Occipital lobe (tissue), 2 donors: ENCODE data around the gene RCAN2. TPM values are rescaled to one million over a fixed set of nuclear protein-coding genes. Genes with fewer than 3 reads are reported as not detected.

Experiments used
- DNase-seq: peaks from one replicate; lab custom pipeline; 2025; lab: John Stamatoyannopoulos, UW
- total RNA-seq: library from RNA; depleted of rRNA; stranded (reverse); fragments of >200 nt; gene quantifications from one replicate; pipeline ENCODE4 v1.2.3, GENCODE V29; 2014

RCAN2 gene
- total RNA-seq, 1 donor from 2014 or later, result 7.0 TPM

- peak; percentile 70 for DNase-seq
Measured at GRCh38 chr6:46491628-46492547, 639 bp upstream of the RCAN2 start.

DNA sequence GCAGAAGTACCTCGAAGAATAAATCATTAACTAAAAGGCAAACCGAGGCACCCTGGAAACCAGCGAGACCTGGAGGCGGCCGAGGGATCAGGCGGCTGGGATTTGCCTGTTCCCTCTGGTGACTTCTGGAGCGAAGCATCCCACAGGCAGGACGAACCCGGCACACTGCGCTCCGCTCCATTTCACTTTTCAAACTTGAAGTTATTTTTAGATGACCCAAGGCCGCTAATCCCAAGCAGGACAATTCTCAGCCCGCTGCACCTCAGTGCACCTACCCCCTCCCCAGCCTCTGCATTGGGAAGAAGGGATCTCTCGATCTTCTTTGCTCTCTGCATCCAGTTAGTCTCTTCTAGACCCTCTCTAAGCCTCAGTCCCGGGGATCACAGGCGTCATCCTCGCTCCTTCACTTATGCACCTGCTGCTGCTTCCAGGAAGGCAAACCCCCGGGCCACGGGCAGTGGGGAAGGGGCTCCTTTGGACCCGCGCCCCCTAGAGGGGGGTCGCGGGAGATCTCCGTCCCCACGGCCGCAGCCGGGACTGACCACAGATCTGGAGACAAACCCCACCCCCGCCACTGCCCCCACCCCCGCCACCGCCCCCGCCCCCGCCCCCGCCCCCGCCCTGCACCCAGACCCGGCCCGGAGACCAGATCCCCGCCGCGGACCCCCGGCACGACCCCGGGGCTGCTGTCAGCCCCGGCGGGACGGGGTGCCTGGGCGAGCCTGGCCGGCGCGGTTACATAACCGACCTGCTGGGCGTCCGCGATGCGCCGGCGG lies 636 bp downstream of the RCAN2 start:
- DNase-seq, result no peak

GRCh38 chr6:46486181-46486580 lies 5.1 kb downstream of the RCAN2 start:
- DNase-seq, result no peak

DNA sequence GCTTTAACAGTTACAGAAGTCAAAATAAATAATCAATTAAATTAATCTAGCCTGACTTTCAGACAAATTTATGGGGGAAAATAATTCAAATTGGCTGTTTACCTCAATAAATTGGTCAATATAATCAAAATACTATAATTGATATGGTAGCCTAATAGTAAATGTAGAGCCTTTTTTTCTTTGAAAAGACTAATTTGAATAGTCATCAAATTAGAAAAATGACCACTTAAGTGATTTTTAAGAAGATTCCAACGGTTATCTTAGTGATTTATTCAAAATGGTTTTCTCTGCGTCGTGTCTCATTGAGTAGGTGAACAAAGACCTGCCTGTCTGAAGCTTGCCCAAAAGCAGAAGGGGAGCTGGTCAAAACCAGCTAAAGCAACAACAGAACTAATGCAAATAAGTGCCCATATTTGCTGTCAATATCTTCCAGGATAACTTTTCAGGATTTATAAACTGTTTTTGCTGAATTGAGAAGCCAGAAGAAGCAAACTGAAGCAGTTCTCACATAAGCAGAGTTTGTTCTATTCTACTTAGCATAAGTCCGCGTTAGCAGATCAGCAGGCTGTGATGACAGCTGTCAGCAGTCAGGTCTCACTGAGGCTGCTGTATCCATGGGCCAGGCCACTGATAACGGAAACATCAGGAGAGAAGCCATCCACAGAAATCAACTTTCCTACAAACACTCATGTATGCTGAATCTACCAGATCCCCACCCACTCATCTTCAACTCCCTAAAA lies 7.0 kb downstream of the RCAN2 start:
- no peak for DNase-seq

- no peak for DNase-seq
Measured at GRCh38 chr6:46476301-46476700, 14.9 kb downstream of the RCAN2 start.

DNA sequence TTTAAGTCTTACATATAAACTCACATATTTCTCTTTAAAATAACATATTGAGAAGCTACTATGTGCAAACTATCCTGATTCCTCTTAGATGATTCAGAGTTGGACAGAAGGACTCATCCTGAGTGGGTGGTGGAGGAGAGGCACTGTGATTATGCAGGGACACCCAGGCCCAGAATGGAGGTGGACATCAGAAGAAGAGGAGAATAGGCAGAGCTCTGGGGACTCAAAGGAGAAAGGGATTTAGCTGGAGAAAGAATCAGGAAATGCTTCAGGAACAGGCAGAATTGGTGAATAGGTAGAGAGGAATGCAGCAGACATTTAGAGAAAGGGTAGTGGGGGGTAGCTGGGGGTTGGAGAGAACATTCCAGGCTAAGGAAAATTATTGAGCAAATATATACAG lies 17.4 kb downstream of the RCAN2 start:
- no peak for DNase-seq

- no peak for DNase-seq
Measured at GRCh38 chr6:46472243-46472642, 19.0 kb downstream of the RCAN2 start.

- DNase-seq, result no peak
Measured at GRCh38 chr6:46469021-46469420, 22.2 kb downstream of the RCAN2 start.

DNA sequence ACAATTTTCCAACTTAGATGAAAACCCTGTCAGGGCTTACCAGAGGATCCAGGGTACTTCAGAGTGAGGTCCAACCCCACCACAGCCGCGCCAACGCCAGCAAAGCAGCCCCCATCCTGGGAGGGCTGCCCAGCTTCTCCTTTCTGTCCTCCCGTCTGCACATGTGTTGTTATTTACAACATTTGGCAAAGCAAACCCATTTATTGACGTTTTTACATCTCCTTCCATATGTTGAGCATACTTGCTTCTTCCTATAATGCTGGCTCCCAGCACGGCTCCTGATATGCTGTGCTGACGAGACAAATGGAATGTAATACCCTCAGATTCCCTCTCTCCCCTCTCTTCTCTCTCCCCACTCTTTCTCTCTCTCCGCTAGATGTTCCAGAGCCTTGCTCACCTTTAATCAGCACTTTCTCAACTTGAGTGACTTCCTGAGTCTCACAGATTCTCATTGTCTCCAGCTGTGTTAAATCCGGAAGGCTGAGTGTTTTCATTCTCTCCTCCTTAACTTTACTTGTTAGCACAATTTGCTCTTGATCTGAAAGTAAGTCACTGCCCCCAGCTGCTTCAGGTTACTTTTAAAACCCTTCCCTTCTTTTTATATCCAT lies 22.7 kb downstream of the RCAN2 start:
- DNase-seq, result no peak

DNA sequence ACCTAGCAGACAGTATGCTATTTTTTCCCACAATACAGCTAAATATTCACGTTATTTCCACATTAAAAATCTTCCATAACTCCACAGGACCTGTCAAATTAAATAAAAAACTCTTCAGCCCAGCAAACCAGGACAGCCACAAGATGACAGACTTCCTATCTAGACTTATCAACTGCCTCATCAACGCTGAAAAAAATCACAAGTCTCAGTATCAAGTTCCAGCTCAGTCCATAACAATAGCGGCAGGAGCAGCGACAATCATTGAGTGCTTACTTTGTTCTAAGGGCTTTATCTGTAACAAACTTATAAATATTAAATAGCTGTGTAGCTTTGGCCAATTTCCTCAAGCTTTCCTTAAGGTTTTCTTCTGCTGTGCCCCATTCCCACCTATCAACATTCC lies 24.7 kb downstream of the RCAN2 start:
- DNase-seq, result no peak

- no peak for DNase-seq
Measured at GRCh38 chr6:46465294-46466165, 25.7 kb downstream of the RCAN2 start.

- DNase-seq, result no peak
Measured at GRCh38 chr6:46456297-46456696, 35.0 kb downstream of the RCAN2 start.

GRCh38 chr6:46454691-46455090 lies 36.6 kb downstream of the RCAN2 start:
- no peak for DNase-seq

DNA sequence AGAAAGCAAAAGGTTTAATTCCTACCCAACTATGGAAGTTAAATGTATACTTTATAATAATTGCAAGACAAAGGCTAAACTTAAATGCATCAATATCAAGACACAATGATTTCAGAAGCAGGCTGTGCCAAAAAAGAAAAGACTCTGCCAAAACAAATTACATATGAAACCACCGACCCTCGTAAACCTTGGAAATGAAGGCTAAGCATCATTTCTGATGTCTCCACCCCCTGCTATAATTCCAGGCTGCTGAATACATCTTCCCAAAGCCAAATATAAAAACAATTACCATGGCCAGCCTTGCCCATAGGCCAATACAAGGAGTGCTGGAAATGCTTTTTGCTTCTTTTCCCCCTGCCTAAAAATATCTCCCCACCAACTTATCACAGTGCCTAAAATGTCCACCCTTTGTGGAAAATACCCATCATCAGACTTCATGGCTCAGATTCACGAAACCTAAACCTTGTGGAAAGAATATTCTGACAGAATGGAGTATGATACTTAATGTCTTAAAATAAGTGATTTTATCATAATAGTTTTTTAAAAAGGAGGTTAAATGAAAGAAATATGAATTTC lies 37.4 kb downstream of the RCAN2 start:
- no peak for DNase-seq

DNA sequence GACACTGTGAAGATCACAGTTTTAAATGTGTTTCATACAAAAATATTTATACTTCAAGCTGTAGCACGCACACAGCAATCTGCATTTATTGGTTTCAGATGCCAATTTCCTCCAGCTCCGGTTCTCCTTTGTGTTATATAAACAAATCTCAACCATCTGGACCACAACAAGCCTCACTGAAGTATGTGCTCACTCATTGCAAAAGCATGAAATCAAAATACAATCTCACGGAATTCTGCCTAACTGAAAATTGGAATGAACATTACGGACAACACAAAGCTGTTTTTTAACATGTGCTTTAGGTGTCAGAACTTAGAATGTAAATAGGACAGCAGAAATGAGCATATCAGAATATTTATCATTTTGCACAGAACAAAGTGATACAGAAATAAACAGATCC lies 38.0 kb downstream of the RCAN2 start:
- DNase-seq, result no peak

GRCh38 chr6:46452312-46452917 lies 38.8 kb downstream of the RCAN2 start:
- no peak for DNase-seq

- no peak for DNase-seq
Measured at GRCh38 chr6:46451343-46451742, 39.9 kb downstream of the RCAN2 start.

DNA sequence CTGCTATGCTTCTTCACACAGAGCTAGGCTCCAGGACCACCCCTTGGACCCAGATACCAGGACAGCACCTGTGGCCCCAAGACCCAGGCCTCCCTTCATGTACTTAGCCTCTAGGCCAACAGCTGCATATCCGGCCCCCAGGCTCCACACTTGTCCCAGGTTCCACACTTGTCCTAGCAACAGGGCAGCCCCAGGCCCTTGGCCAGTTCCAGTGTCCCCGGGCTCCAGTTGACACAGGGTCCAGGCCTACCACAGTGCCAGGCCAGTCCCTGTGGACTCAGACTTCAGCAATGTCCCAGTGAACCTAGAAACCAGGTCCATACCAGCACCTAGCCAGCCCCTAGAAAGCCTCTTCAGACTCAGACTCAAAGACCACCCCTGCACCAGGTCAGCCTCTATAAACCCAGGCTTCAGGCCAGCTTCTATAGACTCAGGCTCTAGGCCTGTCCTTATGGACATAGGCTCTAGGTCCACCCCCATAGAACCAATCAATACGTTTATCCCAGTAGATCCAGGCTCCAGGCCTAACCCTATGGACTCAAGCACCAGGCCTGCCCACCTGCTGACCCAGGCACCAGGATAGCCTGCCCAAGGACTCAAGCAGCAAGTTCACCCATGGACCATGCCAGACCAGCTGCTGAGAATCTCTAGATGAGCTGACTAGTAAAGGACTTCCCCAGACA lies 46.3 kb downstream of the RCAN2 start:
- no peak for DNase-seq

DNA sequence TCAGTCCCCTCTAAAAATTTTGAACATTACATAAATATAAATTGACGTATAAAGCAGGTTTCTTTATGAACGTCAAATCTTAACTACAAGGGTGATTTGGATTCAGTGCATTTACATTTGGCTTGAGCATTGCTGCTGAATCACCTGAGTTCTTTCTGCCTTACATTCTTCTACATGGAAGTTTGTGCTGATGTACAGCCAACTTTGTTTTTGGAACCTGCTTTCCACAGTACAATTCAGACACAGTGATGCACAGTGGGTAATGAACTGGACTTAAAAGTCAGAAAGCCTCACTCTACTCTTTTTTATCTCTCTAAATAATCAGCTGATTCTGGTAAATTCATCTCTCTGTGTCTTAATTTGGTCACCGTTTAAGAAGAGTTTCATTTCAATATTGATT lies 47.6 kb downstream of the RCAN2 start:
- DNase-seq, result no peak
